Measurements from ENCODE around the gene ZIC1.

The ZIC1 gene

DNA sequence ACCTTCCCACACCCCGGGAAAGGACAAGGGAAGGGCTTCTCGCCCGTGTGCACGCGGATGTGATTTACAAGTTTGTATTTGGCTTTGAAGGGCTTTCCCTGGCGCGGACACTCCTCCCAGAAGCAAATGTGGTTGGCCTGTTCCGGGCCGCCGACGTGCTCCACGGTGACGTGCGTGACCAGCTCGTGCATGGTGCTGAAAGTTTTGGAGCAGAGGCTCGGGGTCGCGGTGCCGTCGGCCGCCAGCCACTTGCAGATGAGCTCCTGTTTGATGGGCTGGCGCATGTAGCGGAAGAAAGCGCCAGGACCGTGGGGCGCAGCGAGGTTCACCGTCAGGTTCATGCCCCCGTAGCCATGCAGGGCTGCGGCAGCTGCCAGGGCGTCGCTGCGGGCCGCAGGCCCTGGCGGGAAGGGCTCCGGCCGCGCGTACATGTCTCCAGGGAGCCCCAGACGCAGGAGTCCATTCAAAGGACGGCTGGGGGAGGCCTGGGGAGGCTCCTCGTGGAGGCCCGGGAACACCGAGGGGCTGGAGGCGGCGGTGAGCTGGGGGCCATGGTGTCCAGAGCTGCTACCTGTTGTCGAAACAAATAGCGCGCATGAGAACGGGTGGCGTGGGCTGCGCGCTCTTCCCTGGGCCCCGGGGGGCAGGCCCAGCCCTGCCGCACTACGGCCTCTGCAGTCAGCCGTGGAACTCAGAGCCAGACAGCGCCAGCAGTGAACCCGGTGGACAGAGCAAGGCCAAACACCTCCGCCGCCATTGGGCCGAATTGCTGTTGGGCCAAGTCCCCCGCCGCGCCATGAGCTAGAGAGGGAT lies 13.1 kb upstream of the ZIC1 start:
- no peak for DNase-seq (ENCODE audit: low spot score)

DNA sequence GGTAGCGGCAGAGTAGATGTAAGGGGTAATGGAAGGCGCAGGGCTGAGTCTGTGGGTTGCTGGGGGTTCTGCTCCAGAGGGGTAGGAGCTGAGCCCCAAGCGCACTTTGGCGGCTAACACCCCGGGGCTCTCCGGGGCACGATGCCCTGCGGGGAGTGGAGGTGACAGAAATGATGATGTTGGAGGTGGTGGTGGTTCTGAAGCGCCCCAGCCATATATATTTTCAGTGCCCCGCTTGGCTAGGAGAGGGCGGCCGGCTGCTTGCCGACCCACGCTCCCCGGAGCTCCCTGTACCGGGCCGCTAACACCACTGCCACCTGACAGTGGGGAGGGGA lies 12.5 kb upstream of the ZIC1 start:
- no peak for DNase-seq (ENCODE audit: low spot score)

DNA sequence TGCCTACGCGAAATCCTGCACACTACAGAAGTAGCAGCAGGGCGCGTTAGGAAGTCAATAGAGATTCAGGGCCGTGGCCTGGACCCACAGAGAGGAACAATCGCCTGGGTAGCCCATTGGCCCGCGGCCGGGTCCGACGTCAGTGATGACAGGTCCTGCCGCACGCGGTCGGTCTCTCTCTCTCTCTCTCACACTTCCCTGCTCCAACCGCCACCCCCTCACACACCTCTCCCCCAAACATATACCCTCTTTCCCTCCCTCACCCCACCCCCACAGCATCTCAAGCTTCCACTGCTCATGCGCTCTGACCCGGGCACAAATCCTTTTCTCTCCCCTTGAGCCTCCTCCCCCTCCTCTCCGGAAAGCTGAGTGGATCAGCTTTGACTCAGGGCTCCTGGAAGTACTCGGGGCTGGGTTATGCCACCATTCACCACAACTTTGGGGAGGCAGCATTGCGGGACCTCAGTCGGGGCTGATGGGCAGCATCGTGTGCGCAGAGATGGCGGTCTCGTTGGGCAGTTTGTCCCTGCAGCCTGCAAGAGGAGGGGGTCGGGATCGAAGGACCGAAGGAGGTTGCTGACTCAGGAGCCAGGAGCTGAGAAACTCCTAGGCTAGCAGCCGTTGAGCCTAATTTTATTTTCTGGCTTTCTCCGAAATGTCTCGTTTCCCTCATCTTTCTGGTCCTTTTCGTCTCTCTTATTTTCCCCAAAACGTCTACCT lies 11.8 kb upstream of the ZIC1 start:
- DNase-seq (ENCODE audit: low spot score) = no peak

DNA sequence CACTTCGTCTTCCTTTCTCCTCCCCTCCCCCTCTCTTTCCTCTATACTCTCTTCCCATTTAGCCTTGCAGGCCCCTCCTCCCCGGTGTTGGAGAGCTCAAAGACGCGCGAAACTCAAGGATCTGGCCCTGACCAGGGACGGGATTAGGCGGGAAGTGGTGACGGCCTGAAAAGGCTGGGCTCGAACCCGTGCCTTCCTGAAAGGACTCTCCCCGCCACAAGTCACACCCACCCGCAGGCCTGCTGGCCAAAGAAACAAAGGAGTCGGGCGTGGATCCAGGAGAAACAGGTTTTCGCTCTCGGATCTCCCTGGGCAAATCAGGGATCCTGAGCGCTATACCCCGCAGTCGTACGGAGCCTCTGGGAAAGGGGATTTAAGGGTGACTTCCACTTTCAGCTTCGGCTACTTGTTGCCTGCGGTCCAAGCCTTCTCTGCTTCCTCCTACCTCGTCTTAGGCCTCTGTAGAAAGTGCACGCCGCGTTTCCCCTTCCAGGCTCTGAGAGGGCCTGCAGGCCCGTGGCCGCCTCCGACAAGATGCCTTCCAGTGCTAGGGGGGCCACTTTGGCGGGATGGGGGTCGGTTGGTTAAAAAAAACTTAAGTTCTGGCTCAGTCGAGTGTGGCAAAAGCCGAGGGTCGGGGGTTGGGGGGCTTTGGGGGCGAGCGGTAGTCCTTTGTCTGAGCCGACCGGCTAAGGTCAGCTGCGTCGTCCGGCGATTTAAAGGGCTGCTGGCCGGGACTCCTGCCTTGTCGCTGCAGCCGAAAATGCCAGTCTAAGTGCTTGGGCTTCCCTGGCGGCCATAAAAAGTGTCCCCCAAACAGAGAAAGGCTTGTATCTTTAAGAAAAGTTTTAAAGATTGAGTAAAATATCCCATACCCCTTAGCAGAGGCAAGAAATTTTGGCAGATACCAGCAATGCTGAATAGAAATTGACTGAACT lies 11.0 kb upstream of the ZIC1 start:
- no peak for DNase-seq (ENCODE audit: low spot score)

DNA sequence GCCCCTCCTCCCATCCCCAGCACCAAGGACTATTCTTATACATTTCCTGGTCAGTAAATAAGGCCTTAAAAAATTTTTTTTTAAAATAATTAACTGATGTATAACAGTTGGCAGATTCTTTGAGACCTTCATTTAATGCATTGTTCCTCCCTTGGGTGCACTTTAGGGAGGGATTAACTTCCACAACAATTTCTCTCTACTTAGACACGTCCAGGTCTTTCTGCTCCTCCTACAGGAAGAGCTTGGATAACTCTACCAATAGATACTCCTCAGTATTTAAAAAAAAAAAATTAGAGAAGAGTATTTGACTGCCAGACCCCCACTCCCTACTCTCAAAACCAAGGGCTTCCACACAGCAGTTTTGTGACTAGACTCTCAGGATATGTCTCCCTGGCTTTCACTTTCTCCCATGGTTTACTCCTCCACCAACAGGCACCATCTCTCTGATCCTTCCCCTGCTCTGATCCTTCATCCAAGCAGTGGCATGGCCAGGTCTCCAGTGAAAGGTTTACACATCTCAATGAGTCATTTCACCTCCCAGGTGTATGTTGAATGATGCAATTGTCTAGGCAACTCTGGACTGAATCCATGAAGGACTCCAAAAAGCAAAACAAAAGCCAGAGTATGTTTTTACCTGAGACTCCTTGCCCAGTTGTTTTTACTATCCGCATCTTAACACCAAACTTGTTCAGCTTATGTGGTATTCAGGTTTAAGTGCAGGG lies 10.2 kb upstream of the ZIC1 start:
- DNase-seq (ENCODE audit: low spot score) = no peak

DNA sequence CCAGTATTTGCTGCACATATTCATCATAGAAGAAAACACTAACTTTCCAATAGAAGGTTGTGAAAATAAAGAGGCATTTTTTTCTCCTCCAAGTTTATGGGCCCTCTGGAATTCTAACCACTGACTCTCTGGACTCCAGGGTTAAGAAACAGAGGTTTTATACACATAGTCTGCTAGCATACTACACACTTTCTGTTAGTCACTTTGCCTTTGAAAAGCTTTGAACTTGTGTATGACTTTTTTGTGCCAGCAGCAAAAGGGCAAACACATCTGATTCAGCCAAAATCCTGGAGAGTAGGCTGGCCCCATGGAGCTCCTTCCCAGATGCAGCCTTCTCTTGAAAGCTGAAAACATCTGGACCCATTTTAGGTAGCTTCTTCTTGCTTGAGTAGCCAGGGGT lies 9.1 kb upstream of the ZIC1 start:
- no peak for DNase-seq (ENCODE audit: low spot score)

DNA sequence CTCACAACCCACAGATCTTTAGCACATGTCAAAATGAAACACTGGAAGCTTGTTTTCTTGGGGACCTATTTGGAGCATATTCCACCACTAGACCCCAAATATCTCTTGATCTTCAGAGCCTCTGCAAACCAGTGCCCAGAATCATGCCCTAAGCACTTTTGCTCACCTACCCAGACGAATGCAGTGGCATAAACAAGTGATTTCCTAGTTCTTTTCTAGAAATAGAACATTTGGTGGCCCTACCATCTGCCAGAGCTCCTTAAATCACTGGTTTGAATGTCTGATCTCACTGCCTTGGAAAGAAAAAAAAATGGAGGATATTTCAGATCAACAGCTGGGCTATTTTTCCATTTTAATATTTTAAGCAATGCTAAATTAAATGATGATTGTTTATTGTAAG lies 8.2 kb upstream of the ZIC1 start:
- DNase-seq (ENCODE audit: low spot score) = no peak

DNA sequence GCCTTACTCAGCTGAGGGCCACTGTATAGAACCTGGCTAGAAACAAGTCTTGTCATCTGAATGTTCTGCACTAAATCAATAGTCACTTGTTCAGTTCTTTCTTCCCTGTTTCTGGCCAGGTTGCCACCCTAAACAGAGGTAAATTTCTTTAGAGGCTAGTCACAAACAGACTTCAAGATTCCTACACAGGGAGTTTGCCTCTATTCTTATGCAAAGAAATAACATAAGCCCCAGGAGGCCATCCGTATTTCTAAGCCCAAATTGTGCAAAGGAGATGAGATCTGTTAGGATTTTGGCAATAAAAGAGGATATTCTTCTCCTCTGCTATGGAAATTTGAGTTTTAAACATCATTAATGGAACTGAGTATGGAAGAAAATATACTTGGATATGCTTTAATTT lies 7.7 kb upstream of the ZIC1 start:
- DNase-seq (ENCODE audit: low spot score) = no peak

DNA sequence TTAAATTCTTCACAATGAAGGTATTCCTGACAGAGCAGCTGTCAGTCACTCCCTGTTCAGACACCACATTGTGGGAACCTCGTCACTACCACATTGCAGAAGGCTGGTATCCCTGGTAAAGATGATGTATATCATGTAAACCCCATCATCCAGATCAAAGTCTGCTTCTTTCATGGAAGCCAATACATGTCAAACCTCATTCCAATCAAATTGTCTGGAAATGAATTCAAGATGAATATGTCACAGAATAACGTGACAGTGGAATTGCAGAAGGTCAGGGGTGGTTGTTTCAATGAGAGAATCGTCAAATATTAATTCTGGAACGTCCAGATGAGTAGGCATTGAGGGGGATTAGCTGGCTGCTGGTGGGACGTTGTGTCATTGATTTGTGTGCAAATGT lies 7.0 kb upstream of the ZIC1 start:
- no peak for DNase-seq (ENCODE audit: low spot score)

DNA sequence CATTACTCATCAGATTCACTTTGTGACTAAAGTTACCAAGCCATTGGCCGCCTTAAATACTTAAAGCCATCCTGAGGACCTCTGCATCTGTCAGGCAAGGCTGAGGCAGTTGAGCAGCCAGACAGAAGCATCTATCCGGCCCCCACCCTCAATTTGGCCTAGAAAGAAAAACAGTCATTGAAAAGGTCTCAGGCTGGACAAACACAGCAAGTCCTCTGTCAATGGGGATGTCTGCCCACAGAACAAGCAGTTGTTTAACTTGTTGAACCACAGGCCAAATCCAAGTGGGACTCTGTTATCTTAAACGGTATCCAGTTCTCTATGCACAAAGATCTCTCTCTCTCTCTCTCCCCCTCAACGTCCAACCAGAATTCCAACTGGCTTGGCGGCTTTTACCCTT lies 5.7 kb upstream of the ZIC1 start:
- DNase-seq (ENCODE audit: low spot score) = no peak

DNA sequence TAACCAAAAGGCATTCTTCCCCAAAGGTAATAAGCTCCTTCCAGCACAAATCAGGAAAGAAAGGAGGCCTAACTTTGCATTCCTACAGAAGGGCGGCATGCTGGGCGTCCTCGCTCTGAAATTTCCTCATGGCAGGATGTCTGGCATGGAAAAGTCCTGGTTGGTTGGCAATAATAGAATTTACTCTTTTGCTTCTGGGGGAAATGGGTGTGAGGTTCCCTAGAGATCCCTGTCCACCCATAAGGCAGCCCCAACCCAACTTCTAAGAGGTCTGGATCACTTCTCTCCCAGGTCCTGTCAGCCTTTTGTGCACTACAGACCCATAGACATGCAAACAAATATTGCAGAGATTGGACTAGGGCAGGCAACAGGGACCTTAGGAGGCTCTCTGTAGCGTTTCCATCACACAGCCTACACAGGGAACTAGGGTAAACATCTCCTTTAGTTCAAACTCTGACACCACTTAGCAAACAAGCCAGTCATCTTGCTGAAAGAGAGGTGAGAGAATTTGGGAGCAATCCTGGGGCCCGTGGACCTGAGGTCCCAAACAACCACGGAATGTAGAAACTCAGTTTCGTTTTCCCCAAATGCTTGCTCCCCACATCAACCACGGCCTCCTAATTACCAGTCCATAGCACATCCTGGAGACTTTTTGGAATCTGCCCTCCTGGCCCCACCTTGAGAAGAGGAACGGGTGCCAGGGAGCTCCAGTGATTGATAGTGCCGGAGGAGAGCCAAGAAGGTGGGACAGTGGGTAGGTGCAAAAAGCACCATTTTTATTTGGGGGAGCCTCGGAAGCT lies 5.0 kb upstream of the ZIC1 start:
- DNase-seq (ENCODE audit: low spot score) = no peak

DNA sequence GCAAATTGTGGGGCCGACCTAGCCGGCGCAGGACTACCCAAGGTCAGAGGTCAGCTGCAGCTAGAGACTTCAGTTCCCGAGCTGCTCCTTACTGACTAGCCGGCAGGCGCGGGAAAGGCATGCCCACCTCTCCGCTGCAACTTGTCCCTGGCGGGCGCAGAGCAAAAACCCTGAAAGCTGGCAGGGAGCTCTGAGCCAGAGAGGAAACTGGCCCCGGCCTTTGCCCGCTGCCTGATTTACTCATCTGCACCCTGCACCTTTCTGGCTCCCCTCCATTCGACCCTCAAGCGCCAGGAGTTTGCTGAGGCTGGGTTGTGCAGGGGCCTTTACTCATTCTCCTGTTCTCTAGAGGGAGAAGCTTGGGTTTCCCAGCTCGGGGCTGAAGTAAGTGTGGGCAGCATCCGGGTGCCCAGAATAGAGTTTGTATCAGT lies 4.3 kb upstream of the ZIC1 start:
- DNase-seq (ENCODE audit: low spot score) = no peak

DNA sequence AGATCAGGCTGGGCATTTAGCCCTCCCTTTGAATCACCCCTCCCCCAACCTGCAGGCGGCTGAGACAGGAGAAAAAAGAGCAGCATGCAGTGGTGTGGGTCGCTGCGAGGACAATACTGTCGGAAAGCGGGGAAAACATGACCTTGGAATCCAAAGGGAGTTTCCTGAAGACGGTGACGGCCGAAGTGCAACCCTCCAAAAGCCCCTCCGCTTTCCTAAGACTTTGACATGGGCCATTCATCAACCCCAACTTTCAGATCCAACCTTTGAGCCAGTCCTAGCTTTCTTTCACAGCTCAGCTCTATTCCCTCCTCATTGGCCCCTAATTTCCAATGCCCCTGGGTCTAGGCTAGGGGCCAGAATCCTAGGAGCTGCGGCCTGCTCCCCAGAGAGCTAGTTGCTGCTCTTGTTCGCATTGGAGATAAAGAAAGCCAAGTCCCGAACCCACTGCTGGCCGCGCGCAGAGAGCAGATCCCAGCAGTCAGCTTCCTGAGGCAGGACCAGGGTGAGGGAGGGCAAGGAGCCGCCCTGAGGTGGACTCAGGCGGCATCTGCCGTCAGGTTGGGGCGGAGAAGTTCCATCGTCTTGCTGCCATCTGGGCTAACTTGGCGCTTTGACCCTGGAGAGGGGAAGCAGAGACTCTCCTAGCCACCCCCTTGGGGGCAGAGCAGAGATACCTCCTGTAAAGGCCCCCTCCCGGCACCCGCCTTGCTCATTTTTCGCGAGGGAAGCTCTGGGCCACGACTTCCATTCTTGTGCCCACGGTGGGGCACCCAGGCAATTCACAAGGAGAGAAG lies 3.7 kb upstream of the ZIC1 start:
- DNase-seq (ENCODE audit: low spot score) = no peak

DNA sequence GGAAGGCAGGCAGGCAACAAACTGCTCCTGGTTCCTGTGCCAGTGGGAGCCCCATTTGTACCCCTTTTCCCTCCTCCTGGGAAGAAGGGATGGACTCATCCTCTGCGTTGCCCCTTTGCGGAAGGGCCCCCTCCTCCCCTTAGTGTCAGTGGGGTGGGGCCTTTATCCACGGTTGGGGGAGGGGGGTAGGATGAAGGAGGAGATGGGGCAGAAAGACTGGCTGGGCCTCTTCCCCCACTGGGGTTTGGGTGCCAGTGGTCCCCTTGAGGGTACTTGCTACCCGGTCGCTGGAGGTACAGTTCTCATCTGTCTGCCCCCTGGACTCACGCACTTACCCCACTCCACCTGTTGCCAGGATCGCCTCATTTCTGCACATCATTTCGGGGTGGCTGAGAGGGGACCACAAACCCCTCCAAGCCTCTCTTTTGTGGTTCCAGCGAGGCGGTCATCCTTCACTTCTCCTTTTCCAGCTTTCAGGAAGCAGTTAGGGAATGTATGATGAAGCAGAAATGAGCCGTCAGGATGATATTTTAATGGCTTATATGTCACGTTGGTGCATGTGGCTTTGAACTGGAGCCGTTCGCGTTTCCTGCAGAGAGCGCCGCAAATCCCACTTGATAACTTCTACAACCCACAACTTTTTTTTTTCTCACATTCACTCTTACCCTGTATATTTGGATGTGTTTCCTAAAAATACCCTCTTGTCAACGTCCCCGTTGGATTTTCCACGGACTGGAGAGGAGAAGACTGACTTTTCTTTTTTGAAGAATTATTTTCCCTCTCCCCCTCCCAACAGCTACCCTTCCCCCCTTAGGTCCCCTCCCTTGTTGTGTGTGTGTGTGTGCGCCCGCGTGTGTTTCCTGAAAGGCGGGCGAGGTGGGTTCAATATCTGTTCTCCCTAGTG lies 2.9 kb upstream of the ZIC1 start, which contains the start of gene ZIC4:
TSS of gene ZIC4 (minus strand) at position 516 of the 904 bp plus-strand sequence. CDS start 3,746 bp downstream, outside the sequence.
- DNase-seq (ENCODE audit: low spot score) = no peak

DNA sequence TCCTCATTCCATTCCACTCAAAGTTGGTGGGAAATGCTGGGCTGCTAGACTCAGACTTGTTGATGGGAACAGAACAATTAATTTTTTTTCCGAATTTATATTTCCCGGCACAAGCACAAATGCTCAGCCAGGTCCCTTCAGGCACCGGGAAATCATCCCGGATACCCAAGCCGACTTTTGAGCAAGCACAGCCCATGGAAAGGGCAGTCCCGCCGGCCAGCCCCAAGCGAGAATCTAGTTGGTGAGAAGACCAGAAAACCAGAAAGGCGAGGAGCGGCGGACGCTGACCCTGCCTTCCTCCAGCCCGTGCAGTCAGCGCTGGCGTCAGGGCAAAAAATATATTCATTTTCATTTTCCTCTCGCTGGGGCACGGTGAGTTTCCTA lies 2.1 kb upstream of the ZIC1 start:
- DNase-seq (ENCODE audit: low spot score) = no peak

DNA sequence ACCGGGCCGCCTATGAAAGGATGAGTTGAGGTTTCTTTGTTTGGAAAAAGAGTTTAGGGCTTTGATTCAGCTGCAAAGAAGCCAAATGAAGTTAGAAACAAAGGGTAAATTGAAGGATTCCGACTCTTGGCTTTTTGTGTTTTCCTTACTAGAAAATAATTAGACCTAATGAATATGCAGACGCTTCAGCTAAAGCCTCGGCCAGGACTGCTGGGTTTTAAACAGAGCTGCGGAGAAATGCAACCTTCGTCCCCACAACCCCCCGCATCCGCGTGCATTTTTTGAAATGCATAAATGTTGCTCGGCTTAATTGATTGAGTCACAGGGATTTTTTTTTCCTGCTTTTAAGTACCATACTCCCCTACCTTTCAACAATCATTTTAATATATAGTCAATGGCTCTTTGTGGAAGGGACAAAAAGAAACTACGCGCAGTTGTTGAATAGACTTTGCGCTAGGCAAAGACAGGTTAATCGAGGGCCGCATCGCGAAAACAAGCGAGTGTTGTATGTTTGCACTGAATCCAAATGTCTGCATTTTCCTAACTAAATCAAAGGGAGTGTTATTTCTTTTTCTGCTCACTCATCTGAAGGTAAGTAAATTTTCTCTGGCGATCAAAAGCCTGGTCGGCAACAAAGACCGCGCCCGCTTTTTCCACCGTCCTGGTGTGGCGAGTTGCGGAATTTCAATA lies 1.5 kb upstream of the ZIC1 start:
- DNase-seq (ENCODE audit: low spot score) = no peak

DNA sequence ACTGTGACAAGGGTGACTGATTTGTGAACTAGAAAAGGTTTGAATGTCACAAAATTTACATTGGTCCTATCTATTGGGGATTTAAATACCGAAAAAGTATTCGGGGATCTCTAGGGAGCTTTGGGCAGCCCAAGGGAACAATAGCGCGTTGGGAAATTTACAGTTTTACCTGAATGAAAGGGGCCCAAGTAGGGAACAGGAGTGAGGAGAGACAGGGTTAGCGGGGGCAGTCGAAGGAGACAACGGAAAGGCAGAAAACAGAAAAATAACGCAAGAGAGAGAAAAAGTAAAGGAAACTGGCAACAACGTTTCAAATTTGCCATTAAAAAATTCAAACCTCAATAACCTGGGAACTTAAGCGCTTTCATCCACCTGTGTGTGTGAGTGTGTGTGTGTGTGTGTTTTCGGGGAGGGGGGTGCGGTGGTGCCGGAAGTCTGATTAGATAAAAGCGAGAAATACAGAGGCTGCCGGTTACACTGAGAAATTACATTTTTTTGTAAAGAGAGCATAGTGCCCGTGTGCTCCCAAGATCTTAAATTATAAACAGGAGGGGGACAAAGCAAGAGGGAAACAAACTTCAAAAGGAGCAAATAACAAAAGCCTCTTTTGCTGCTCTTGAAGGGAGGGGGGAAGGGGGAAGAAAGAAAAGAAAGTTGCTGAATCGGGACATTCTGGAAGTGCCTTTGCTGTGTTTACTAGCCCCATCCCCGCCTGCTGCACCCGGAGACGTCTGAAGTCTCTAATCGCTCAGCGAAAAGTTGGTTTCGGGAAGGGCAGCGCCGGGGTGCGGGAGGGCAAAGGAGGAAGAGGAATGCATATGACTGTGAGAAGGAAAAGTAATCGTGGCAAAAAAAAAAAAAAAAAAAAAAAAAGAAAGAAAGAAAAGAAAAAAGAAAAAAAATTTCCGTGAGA lies 721 bp upstream of the ZIC1 start:
- DNase-seq (ENCODE audit: low spot score) = no peak
